SH-SY5Y (cell line): ENCODE results near the gene HIVEP3.

ENCODE experiments used
- GATA2 ChIP-seq: IDR thresholded peaks from 2 replicates; pipeline ENCODE4 v1.6.1; 2011; ENCODE audit warnings: mild to moderate bottlenecking, low read depth, low read length
- GATA3 ChIP-seq: IDR thresholded peaks from 2 replicates; pipeline ENCODE4 v1.6.1; 2011; ENCODE audit warnings: low read depth, mild to moderate bottlenecking, low read length, moderate library complexity

GRCh38 chr1:41915786-41916571, 2.7 kb downstream of the HIVEP3 start:
- TF ChIP-seq GATA2: no peak
- no peak for TF ChIP-seq GATA3
